Measurements from ENCODE around the gene TXNRD3.

TXNRD3 gene

GRCh38 chr3:126567696-126568438 is 87.1 kb downstream of the TXNRD3 start:
- DNase-seq (ENCODE audit: extremely low spot score), result peak; percentile 6
- ChIA-PET POLR2A (no interaction called here), CTCF (no interaction called here)
- no peak for TF ChIP-seq FOXK2 (IDR thresholded peaks at IDR 0.05)
- no peak for TF ChIP-seq FOXA1 (IDR thresholded peaks at IDR 0.05)
- TF ChIP-seq SUZ12 (IDR thresholded peaks at IDR 0.05), result no peak
- TF ChIP-seq HDGF (IDR thresholded peaks at IDR 0.05; ENCODE audit: borderline replicate concordance), result no peak
- no peak for TF ChIP-seq ZNF384 (IDR thresholded peaks at IDR 0.05)
- no peak for TF ChIP-seq LEF1 (IDR thresholded peaks at IDR 0.05; ENCODE audit: borderline replicate concordance)
- TF ChIP-seq PKNOX1 (IDR thresholded peaks at IDR 0.05), result no peak
- no peak for TF ChIP-seq ELF4 (IDR thresholded peaks at IDR 0.05)
- no peak for TF ChIP-seq CTBP1 (IDR thresholded peaks at IDR 0.05; ENCODE audit: borderline replicate concordance)
- no peak for TF ChIP-seq TARDBP (IDR thresholded peaks at IDR 0.05)
- TF ChIP-seq FOXM1 (IDR thresholded peaks at IDR 0.05; ENCODE audit: borderline replicate concordance), result no peak
- no peak for TF ChIP-seq SP1 (IDR thresholded peaks at IDR 0.05)
- TF ChIP-seq ARNT (IDR thresholded peaks at IDR 0.05), result no peak
- no peak for TF ChIP-seq L3MBTL2 (conservative IDR thresholded peaks at IDR 0.05)

DNA sequence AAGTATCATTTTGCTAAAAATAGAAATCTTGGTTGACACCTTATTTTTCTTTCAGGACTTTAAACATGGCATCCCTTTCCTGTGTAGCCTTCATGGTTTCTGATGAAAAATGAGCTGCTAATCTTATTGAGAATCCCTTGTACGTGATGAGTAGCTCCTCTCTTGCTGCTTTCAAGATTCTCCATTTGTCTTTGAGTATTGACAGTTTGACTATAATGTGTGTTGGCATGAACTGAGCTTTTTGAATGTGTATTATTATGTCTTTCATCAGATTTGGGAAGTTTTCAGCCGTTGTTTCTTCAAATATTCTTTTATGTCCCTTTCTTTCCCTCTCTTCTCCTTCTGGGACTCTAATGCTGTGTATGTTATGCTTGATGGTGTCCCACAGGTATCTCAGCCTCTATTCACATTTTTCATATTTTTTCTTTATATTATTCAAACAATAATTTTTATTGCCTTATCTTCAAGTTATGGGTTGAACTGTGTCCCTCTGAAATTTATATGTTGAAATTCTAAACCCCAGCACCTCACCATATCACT is 92.1 kb downstream of the TXNRD3 start:
- ChIA-PET CTCF (no interaction called here), POLR2A (no interaction called here)
- no peak for DNase-seq (ENCODE audit: extremely low spot score)
- TF ChIP-seq L3MBTL2 (conservative IDR thresholded peaks at IDR 0.05), result no peak
- TF ChIP-seq BHLHE40 (IDR thresholded peaks at IDR 0.05; ENCODE audit: borderline replicate concordance), result no peak
- no peak for TF ChIP-seq SUZ12 (IDR thresholded peaks at IDR 0.05)
- no peak for TF ChIP-seq ELF4 (IDR thresholded peaks at IDR 0.05)
- no peak for TF ChIP-seq PKNOX1 (IDR thresholded peaks at IDR 0.05)
- no peak for TF ChIP-seq HDGF (IDR thresholded peaks at IDR 0.05; ENCODE audit: borderline replicate concordance)
- no peak for TF ChIP-seq SP1 (IDR thresholded peaks at IDR 0.05)

DNA sequence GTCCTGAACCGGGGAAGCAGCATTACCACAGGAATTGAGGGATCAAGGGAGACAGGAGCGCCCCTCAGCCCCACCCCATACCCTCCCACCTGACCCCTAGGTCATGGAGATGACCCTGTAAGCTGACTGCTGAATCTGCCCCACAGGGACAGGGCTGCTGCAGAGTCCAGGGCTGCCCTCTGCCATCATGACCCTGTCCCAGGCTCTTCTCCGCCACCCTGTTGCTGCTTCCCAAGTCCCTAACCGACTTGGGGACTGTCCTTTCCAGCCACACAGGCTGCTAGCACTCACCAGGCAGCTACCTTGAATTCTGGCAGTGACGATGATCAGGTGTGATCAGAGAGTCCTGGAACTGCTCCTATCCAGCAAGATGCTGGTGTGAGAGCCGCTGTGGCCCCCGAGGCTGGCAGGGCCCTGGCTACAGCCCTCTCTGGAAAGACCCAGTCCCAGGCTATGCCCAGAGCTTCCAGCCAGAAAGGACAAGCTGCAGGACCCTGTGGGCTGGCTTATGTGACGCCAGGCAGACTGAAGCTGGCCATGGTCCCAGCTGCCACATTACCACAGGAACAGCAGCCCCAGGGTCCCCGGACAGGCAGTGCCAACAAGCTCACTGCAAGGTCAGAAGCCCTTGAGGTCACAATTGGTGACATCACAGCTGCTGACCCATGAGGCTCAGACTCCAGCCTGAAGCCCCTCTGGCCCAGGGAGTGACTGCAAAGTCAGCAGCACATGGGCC is 96.4 kb downstream of the TXNRD3 start, which contains the start of gene C3orf22:
C3orf22 (minus strand) TSS at position 597 of the 736 bp plus-strand sequence. CDS start 5,542 bp downstream, outside the sequence.
- DNase-seq (ENCODE audit: extremely low spot score), result no peak
- ChIA-PET POLR2A (no interaction called here), CTCF (no interaction called here)
- TF ChIP-seq HDGF (IDR thresholded peaks at IDR 0.05; ENCODE audit: borderline replicate concordance) (no peak), TARDBP (IDR thresholded peaks at IDR 0.05) (no peak), FOXA1 (IDR thresholded peaks at IDR 0.05) (no peak), PKNOX1 (IDR thresholded peaks at IDR 0.05) (no peak)

DNA sequence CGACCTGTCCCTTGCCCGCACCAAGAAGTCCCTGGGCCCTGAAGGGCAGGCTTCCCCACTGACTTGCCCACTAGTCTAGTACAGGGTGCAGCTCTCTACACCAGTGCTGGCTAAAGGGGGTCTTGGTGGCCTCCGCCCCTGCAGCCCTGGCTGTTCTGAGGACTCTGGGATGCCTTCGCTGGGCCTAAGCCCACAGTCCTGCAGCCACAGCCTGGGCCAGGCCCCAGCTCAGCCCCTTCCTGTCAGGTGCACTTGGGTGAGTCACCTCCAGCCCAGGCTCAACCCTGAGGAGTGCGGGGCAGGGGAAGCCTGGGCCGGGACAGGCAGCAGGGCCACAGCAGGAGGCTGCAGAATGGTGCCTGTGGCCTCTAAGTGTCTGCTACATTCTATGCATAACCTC is 97.2 kb downstream of the TXNRD3 start:
- no peak for TF ChIP-seq FOXK2 (IDR thresholded peaks at IDR 0.05)
- TF ChIP-seq ELF4 (IDR thresholded peaks at IDR 0.05), result no peak
- no peak for TF ChIP-seq ZNF384 (IDR thresholded peaks at IDR 0.05)
- TF ChIP-seq SUZ12 (IDR thresholded peaks at IDR 0.05), result no peak
- TF ChIP-seq ARNT (IDR thresholded peaks at IDR 0.05), result no peak
- TF ChIP-seq CTBP1 (IDR thresholded peaks at IDR 0.05; ENCODE audit: borderline replicate concordance), result no peak
- TF ChIP-seq BHLHE40 (IDR thresholded peaks at IDR 0.05; ENCODE audit: borderline replicate concordance), result no peak
- no peak for TF ChIP-seq FOXA1 (IDR thresholded peaks at IDR 0.05)
- TF ChIP-seq L3MBTL2 (conservative IDR thresholded peaks at IDR 0.05), result no peak
- no peak for TF ChIP-seq SP1 (IDR thresholded peaks at IDR 0.05)
- TF ChIP-seq LEF1 (IDR thresholded peaks at IDR 0.05; ENCODE audit: borderline replicate concordance), result no peak
- TF ChIP-seq NFRKB (IDR thresholded peaks at IDR 0.05), result no peak
- TF ChIP-seq TARDBP (IDR thresholded peaks at IDR 0.05), result no peak
- TF ChIP-seq HDGF (IDR thresholded peaks at IDR 0.05; ENCODE audit: borderline replicate concordance), result no peak
- no peak for TF ChIP-seq PKNOX1 (IDR thresholded peaks at IDR 0.05)
- TF ChIP-seq FOXM1 (IDR thresholded peaks at IDR 0.05; ENCODE audit: borderline replicate concordance), result no peak
- ChIA-PET CTCF (no interaction called here), POLR2A (no interaction called here)
- no peak for DNase-seq (ENCODE audit: extremely low spot score)

- CTCF ChIA-PET, result no interaction called here
- DNase-seq (ENCODE audit: extremely low spot score), result no peak
- POLR2A ChIA-PET, result no interaction called here
- no peak for TF ChIP-seq ZNF384 (IDR thresholded peaks at IDR 0.05)
- no peak for TF ChIP-seq TARDBP (IDR thresholded peaks at IDR 0.05)
- TF ChIP-seq NFRKB (IDR thresholded peaks at IDR 0.05), result no peak
- no peak for TF ChIP-seq ARNT (IDR thresholded peaks at IDR 0.05)
- no peak for TF ChIP-seq BHLHE40 (IDR thresholded peaks at IDR 0.05; ENCODE audit: borderline replicate concordance)
- no peak for TF ChIP-seq PKNOX1 (IDR thresholded peaks at IDR 0.05)
- TF ChIP-seq L3MBTL2 (conservative IDR thresholded peaks at IDR 0.05), result no peak
- no peak for TF ChIP-seq LEF1 (IDR thresholded peaks at IDR 0.05; ENCODE audit: borderline replicate concordance)
- TF ChIP-seq FOXK2 (IDR thresholded peaks at IDR 0.05), result no peak
- TF ChIP-seq HDGF (IDR thresholded peaks at IDR 0.05; ENCODE audit: borderline replicate concordance), result no peak
- TF ChIP-seq FOXA1 (IDR thresholded peaks at IDR 0.05), result no peak
- no peak for TF ChIP-seq ELF4 (IDR thresholded peaks at IDR 0.05)
- no peak for TF ChIP-seq FOXM1 (IDR thresholded peaks at IDR 0.05; ENCODE audit: borderline replicate concordance)
- no peak for TF ChIP-seq SUZ12 (IDR thresholded peaks at IDR 0.05)
These were observed 97.5 kb downstream of the TXNRD3 start for GRCh38 chr3:126557415-126557745.
